HepG2 (cell line): ENCODE data around the gene PIM1. TPM values are rescaled to one million over a fixed set of nuclear protein-coding genes. Genes with fewer than 3 reads are reported as not detected.

ENCODE experiments used
- ATF1 ChIP-seq: IDR thresholded peaks from 2 replicates; pipeline ENCODE4 v1.6.1; 2016; ENCODE audit warnings: mild to moderate bottlenecking, control low read depth
- EHMT2 ChIP-seq: fragments of 200-600 bp; sonication (generic); IDR thresholded peaks from 2 replicates; pipeline ENCODE4 v1.7.0; 2017; ENCODE audit warnings: antibody characterized with exemption, low read depth, low read length, borderline replicate concordance
- FOXJ3 ChIP-seq: sonication (generic); formaldehyde crosslinking; IDR thresholded peaks from 2 replicates; pipeline ENCODE4 v1.4.0; 2020; ENCODE audit warnings: missing genetic modification reagents, mild to moderate bottlenecking, borderline replicate concordance
- HNRNPUL1 ChIP-seq: fragments of 200-400 bp; formaldehyde crosslinking; IDR thresholded peaks from 2 replicates; pipeline ENCODE4 v1.6.1; 2017; ENCODE audit warnings: low read depth, mild to moderate bottlenecking, low read length, moderate library complexity
- HOXA5 ChIP-seq: sonication (generic); formaldehyde crosslinking; IDR thresholded peaks from 2 replicates; pipeline ENCODE4 v1.4.0; 2020; ENCODE audit warnings: missing genetic modification reagents
- KDM5B ChIP-seq: sonication (generic); formaldehyde crosslinking; IDR thresholded peaks from 2 replicates; pipeline ENCODE4 v1.4.0; 2020; ENCODE audit warnings: missing genetic modification reagents, mild to moderate bottlenecking, borderline replicate concordance
- LCORL ChIP-seq, 2 experiments: fragments of 450-650 bp in 1 of 2; sonication (generic) in 1 of 2; formaldehyde crosslinking in 1 of 2; IDR thresholded peaks; 2 replicates each; pipeline versions ENCODE4 v1.5.0 to v1.6.1; 2017 to 2020; ENCODE audit warnings: antibody characterized with exemption in 1 of 2, missing genetic modification reagents in 1 of 2
- MIER2 ChIP-seq: IDR thresholded peaks from 2 replicates; pipeline ENCODE4 v1.6.1; 2016; ENCODE audit warnings: missing biosample characterization, missing genetic modification reagents
- MIXL1 ChIP-seq: IDR thresholded peaks from 2 replicates; pipeline ENCODE4 v1.6.1; 2016
- TSC22D2 ChIP-seq: sonication (generic); formaldehyde crosslinking; IDR thresholded peaks from 2 replicates; pipeline ENCODE4 v1.5.1; 2020; ENCODE audit warnings: missing genetic modification reagents, mild to moderate bottlenecking, borderline replicate concordance
- ZFP36 ChIP-seq: fragments of 150-350 bp; IDR thresholded peaks from 2 replicates; pipeline ENCODE4 v1.6.1; 2018; ENCODE audit warnings: borderline replicate concordance, low read length, low read depth; ENCODE audit not compliant: partially characterized antibody
- ZNF234 ChIP-seq: sonication (generic); formaldehyde crosslinking; conservative IDR thresholded peaks from 2 replicates; pipeline ENCODE4 v1.5.1; 2020; ENCODE audit warnings: mild to moderate bottlenecking, missing genetic modification reagents
- ZNF264 ChIP-seq: sonication (generic); formaldehyde crosslinking; IDR thresholded peaks from 2 replicates; pipeline ENCODE4 v1.4.0; 2020; ENCODE audit warnings: missing genetic modification reagents
- ZNF281 ChIP-seq: sonication (generic); formaldehyde crosslinking; IDR thresholded peaks from 2 replicates; pipeline ENCODE4 v1.4.0; 2020; ENCODE audit warnings: missing genetic modification reagents, borderline replicate concordance
- ZNF414 ChIP-seq: sonication (generic); formaldehyde crosslinking; IDR thresholded peaks from 2 replicates; pipeline ENCODE4 v1.5.0; 2020; ENCODE audit warnings: missing genetic modification reagents
- ZNF652 ChIP-seq: IDR thresholded peaks from 2 replicates; pipeline ENCODE4 v1.6.1; 2016; ENCODE audit warnings: low read depth, borderline replicate concordance
- ZNF766 ChIP-seq: sonication (generic); formaldehyde crosslinking; IDR thresholded peaks from 2 replicates; pipeline ENCODE4 v1.5.0; 2020; ENCODE audit warnings: missing genetic modification reagents, borderline replicate concordance
- ZSCAN9 ChIP-seq: IDR thresholded peaks from 2 replicates; pipeline ENCODE4 v1.6.1; 2016; ENCODE audit warnings: borderline replicate concordance
- polyA plus RNA-seq, 8 experiments: library from polyadenylated mRNA; depleted of rRNA in 3 of 8; stranded (reverse) in 7 of 8; unstranded in 1 of 8; fragments of >200 nt; fragmentation: Illumina TruSeq in 4 of 8; extraction: Trizol in 4 of 8; gene quantifications; 2 replicates each; pipeline versions ENCODE4 v1.2.1 to v1.2.3, GENCODE V29; 2011 to 2016; ENCODE audit warnings: low read depth in 4 of 8, missing spikeins in 1 of 8, mixed read lengths in 1 of 8; ENCODE audit not compliant: insufficient read depth in 1 of 8
- total RNA-seq, 5 experiments: library from RNA; depleted of rRNA; stranded (reverse); fragments of >200 nt; fragmentation: Illumina TruSeq; extraction: Trizol; gene quantifications; 2 replicates each; pipeline ENCODE4 v1.2.3, GENCODE V29; 2016; ENCODE audit warnings: low read depth in 1 of 5
- TF ChIP-seq, protein P1 (sequence below): sonication (generic); formaldehyde crosslinking; IDR thresholded peaks from 2 replicates; pipeline ENCODE4 v1.4.0; 2020; ENCODE audit warnings: missing genetic modification reagents
- TF ChIP-seq, protein P2 (sequence below): fragments of 450-650 bp; IDR thresholded peaks from 2 replicates; pipeline ENCODE4 v1.6.1; 2016

The PIM1 gene
- total and polyA plus RNA-seq, 2 of the 13 experiments (the other 11 are each of a cell fraction or from before 2014, with no cell fraction given) = 29.4 to 117 TPM

DNA sequence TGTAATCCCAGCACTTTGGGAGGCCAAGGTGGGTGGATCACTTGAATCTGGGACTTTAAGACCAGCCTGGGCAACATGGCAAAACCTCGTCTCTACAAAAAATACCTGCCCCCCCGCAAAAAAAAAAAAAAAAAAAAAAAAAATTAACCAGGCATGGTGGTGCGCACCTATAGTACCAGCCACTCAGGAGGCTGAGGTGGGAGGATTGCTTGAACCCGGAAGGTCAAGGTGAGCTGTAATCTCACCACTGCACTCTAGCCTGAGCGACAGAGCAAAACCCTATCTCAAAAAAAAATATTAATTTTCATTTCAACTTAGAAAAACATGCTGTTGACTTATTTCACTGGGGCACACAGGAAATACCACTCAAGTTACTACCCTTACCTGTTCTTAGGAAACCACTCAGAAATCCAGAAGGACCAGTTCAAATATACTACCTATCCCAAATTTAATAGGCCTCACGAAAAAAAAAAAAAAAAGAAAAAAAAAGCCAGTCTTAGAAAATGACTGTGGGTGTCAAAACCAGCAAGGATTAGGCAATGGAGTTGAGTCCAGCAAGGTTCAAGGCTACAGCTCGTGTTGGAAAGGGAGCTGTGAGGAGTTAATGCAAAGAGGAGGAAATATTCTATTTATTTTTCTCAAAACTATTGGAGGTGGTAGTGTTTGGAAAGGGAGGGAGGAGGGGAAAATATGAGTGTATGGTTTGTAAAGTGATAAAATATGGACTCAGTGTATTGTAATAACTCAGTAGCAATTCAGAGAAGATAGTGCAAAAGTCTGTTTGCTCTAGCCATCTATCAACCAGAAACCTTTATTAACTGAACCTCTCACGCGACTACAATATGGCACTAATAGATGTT is 33.9 kb upstream of the PIM1 start (continued):
- no peak for TF ChIP-seq EHMT2
- TF ChIP-seq ZNF281 (CRISPR knock-in tag) = peak; percentile 71; the same call in 1 of the 2 replicates
- TF ChIP-seq ZNF264 (CRISPR knock-in tag) = peak; percentile 82; the same call in 1 of the 2 replicates
- TF ChIP-seq ZFP36 = no peak
- 0 out of 2 replicates have a peak, but pooled peaks have one; percentile 69 for TF ChIP-seq ZNF414 (CRISPR knock-in tag)
- TF ChIP-seq ZSCAN9 (CRISPR knock-in tag) = peak; percentile 91; the same call in 1 of the 2 replicates
- TF ChIP-seq MIXL1 (CRISPR knock-in tag) = peak; percentile 83
- TF ChIP-seq, protein P1, sequence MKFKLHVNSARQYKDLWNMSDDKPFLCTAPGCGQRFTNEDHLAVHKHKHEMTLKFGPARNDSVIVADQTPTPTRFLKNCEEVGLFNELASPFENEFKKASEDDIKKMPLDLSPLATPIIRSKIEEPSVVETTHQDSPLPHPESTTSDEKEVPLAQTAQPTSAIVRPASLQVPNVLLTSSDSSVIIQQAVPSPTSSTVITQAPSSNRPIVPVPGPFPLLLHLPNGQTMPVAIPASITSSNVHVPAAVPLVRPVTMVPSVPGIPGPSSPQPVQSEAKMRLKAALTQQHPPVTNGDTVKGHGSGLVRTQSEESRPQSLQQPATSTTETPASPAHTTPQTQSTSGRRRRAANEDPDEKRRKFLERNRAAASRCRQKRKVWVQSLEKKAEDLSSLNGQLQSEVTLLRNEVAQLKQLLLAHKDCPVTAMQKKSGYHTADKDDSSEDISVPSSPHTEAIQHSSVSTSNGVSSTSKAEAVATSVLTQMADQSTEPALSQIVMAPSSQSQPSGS = peak; percentile 77
- TF ChIP-seq HNRNPUL1 = no peak
- TF ChIP-seq ATF1 (CRISPR knock-in tag) = 0 out of 2 replicates have a peak, but pooled peaks have one; percentile 39
- TF ChIP-seq HOXA5 (CRISPR knock-in tag) = peak; percentile 80; the same call in 1 of the 2 replicates
- 0 out of 2 replicates have a peak, but pooled peaks have one; percentile 50 for TF ChIP-seq TSC22D2 (CRISPR knock-in tag)
- no peak for TF ChIP-seq ZNF766
- TF ChIP-seq LCORL (IDR thresholded peaks at IDR 0.05) = peak; percentile 79
- TF ChIP-seq LCORL (CRISPR knock-in tag; IDR thresholded peaks at IDR 0.05) = peak; percentile 97
- TF ChIP-seq, protein P2, sequence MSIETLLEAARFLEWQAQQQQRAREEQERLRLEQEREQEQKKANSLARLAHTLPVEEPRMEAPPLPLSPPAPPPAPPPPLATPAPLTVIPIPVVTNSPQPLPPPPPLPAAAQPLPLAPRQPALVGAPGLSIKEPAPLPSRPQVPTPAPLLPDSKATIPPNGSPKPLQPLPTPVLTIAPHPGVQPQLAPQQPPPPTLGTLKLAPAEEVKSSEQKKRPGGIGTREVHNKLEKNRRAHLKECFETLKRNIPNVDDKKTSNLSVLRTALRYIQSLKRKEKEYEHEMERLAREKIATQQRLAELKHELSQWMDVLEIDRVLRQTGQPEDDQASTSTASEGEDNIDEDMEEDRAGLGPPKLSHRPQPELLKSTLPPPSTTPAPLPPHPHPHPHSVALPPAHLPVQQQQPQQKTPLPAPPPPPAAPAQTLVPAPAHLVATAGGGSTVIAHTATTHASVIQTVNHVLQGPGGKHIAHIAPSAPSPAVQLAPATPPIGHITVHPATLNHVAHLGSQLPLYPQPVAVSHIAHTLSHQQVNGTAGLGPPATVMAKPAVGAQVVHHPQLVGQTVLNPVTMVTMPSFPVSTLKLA = peak; percentile 37
- TF ChIP-seq KDM5B (CRISPR knock-in tag) = no peak
- TF ChIP-seq MIER2 (CRISPR knock-in tag) = peak; percentile 55; the same call in 1 of the 2 replicates
- TF ChIP-seq FOXJ3 (CRISPR knock-in tag) = peak; percentile 78; the same call in 1 of the 2 replicates
- TF ChIP-seq ZNF652 (CRISPR knock-in tag) = peak; percentile 91
- TF ChIP-seq ZNF234 = no peak
